Ishikawa (cell line): ENCODE results near the gene INSYN2A.

Experiments used
- CEBPB ChIP-seq: IDR thresholded peaks from 2 replicates; pipeline ENCODE4 v1.6.1; 2012
- CREB1 ChIP-seq: IDR thresholded peaks from 2 replicates; pipeline ENCODE4 v1.6.1; 2012; ENCODE audit warnings: low read depth
- EGR1 ChIP-seq: IDR thresholded peaks from 2 replicates; pipeline ENCODE4 v1.6.1; 2012
- EP300 ChIP-seq: IDR thresholded peaks from 2 replicates; pipeline ENCODE4 v1.6.1; 2012; ENCODE audit warnings: borderline replicate concordance
- FOXM1 ChIP-seq: IDR thresholded peaks from 2 replicates; pipeline ENCODE4 v1.6.1; 2012; ENCODE audit warnings: low read depth, borderline replicate concordance
- NFIC ChIP-seq: IDR thresholded peaks from 2 replicates; pipeline ENCODE4 v1.6.1; 2012
- RAD21 ChIP-seq: IDR thresholded peaks from 2 replicates; pipeline ENCODE4 v1.6.1; 2012; ENCODE audit warnings: low read depth
- REST ChIP-seq: IDR thresholded peaks from 2 replicates; pipeline ENCODE4 v1.6.1; 2012; ENCODE audit warnings: low read depth, mild to moderate bottlenecking
- TAF1 ChIP-seq: IDR thresholded peaks from 2 replicates; pipeline ENCODE4 v1.6.1; 2012; ENCODE audit warnings: low read depth, mild to moderate bottlenecking
- TCF12 ChIP-seq: IDR thresholded peaks from 2 replicates; pipeline ENCODE4 v1.6.1; 2012; ENCODE audit warnings: low read depth
- TEAD4 ChIP-seq: IDR thresholded peaks from 2 replicates; pipeline ENCODE4 v1.6.1; 2012
- YY1 ChIP-seq: IDR thresholded peaks from 2 replicates; pipeline ENCODE4 v1.6.1; 2012; ENCODE audit warnings: low read depth
- ZBTB7A ChIP-seq: IDR thresholded peaks from 2 replicates; pipeline ENCODE4 v1.6.1; 2012; ENCODE audit warnings: low read depth
- TF ChIP-seq, protein P1 (sequence below): IDR thresholded peaks from 2 replicates; pipeline ENCODE4 v1.6.1; 2012
- TF ChIP-seq, protein P2 (sequence below): IDR thresholded peaks from 2 replicates; pipeline ENCODE4 v1.6.1; 2012

The INSYN2A gene

DNA sequence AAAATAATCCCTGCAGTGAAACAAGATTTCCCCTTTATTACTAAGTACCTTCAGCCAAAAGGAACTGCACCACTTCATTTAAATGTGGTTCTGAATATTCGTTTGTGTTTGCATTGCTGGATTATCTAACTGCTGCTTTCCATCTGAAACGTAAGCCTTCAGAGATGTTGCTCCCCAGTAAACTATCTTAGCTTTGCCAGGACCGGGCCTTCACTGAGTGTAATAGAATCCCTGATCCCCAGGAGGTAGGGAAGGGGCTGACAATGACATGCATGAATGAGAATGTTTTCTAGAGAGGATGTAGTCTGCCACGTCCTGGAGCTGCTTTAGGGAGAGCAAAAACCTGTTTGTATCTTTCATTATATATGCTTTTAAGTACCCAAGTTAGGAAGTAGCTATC is 19.5 kb upstream of the INSYN2A start:
- TF ChIP-seq YY1 (no peak), TAF1 (no peak), EGR1 (no peak), RAD21 (no peak), ZBTB7A (no peak)

DNA sequence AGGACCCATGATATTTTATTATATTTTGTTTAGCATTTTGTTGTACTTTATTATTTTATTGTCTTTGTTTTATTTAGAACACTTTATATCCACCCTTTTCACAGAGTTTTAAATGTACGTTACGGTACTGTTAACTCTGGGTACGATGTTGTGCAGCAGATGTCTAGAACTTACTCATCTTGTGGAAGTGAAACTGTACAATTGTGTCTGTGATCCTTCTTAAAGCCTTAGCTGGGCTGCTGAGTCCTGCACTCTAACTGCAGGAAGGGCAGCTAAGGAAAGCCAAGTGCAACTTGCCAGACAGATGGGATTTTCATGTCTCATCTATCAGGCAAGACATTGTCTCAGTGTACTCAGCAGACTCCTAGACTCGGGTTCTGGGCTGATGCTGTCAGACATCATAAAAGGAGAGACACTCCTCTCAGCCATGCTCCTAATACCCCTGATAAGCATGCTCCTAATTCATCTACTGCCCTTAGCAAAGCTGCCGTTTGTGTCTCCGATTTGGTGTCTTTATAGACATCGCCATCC is 14.6 kb upstream of the INSYN2A start:
- TF ChIP-seq RAD21 (no peak), YY1 (no peak), FOXM1 (no peak), REST (no peak), EP300 (no peak), CEBPB (no peak)

DNA sequence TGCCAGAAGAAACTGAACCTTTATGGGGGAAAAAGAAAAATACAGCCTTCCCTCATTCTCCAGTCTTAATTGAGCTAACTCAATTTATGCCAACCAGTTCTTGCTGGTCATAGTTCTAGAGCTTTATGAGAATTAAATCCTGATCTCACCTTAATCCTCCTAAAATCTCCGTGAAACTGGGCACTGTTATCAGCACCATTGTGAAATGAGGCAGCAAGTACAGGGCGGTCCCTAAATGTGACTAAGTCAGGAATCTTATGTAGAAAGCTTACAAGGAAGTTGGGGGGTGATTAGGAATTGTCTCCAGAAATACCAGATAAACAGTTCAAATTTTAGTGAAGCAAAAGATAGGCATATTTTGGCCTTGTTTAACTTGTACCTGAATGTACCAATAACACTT is 10.7 kb upstream of the INSYN2A start:
- no peak for TF ChIP-seq ZBTB7A
- no peak for TF ChIP-seq TAF1
- TF ChIP-seq NFIC, result no peak
- TF ChIP-seq YY1, result no peak
- TF ChIP-seq REST, result no peak
- TF ChIP-seq, protein P1, sequence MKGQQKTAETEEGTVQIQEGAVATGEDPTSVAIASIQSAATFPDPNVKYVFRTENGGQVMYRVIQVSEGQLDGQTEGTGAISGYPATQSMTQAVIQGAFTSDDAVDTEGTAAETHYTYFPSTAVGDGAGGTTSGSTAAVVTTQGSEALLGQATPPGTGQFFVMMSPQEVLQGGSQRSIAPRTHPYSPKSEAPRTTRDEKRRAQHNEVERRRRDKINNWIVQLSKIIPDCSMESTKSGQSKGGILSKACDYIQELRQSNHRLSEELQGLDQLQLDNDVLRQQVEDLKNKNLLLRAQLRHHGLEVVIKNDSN, result no peak
- TF ChIP-seq CEBPB, result no peak
- TF ChIP-seq CREB1, result no peak
- no peak for TF ChIP-seq EGR1
- TF ChIP-seq TEAD4, result no peak
- no peak for TF ChIP-seq RAD21
- no peak for TF ChIP-seq TCF12
- TF ChIP-seq EP300, result no peak
- TF ChIP-seq FOXM1, result no peak
- TF ChIP-seq, protein P2, sequence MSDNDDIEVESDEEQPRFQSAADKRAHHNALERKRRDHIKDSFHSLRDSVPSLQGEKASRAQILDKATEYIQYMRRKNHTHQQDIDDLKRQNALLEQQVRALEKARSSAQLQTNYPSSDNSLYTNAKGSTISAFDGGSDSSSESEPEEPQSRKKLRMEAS, result no peak

GRCh38 chr10:127203067-127203466 is 6.7 kb upstream of the INSYN2A start:
- no peak for TF ChIP-seq YY1
- TF ChIP-seq RAD21, result no peak
- no peak for TF ChIP-seq NFIC
- TF ChIP-seq REST, result no peak

GRCh38 chr10:127200646-127201045 is 4.3 kb upstream of the INSYN2A start:
- TF ChIP-seq NFIC, result no peak
- TF ChIP-seq EP300, result no peak
- no peak for TF ChIP-seq ZBTB7A
- TF ChIP-seq RAD21, result no peak
- TF ChIP-seq YY1, result no peak
- TF ChIP-seq TCF12, result no peak

DNA sequence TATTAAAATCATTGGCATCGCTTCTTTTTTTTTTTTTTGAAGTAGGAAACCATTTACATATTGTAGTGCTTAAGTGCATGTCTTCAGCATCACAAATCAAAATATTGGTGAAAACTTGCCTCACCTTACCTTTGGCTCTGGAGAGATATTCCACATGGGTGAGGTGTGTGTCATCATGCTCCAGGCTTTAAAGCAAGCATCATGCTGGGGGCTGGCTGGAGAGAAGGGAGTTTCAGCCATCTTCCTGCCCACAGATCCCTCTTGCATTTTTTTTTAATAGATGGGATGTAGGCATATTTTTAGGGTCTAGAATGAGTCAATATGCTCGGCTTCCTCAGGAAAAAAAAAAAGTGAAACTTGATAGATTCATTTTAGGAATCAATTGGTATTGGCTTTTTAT is 2.3 kb upstream of the INSYN2A start:
- TF ChIP-seq, protein P2, result no peak
- no peak for TF ChIP-seq FOXM1

- TF ChIP-seq REST, result no peak
- TF ChIP-seq, protein P2, result no peak
- TF ChIP-seq, protein P1, result no peak
- no peak for TF ChIP-seq TCF12
- no peak for TF ChIP-seq RAD21
Observed at GRCh38 chr10:127198307-127198706, 1.9 kb upstream of the INSYN2A start.
